H9 (cell line): ENCODE results near the gene SERPINB13. TPM values are rescaled to one million over a fixed set of nuclear protein-coding genes. Genes with fewer than 3 reads are reported as not detected.

Source experiments
- DNase-seq: peaks from one replicate; pipeline ENCODE4 v3.0.0-alpha.2; 2017
- H2AFZ ChIP-seq: one replicate; pipeline ENCODE4 v1.6.1; 2013; ENCODE audit warnings: mild to moderate bottlenecking, low read length, control low read depth, moderate library complexity
- H2AK5ac ChIP-seq: 2 replicates; pipeline ENCODE4 v1.6.1; 2013; ENCODE audit warnings: low read length, control low read depth, mixed read lengths; ENCODE audit not compliant: insufficient read length
- H2BK120ac ChIP-seq: one replicate; pipeline ENCODE4 v1.6.1; 2013; ENCODE audit warnings: low read depth, mild to moderate bottlenecking, low read length, control low read depth, inconsistent platforms; ENCODE audit not compliant: poor library complexity, severe bottlenecking
- H2BK12ac ChIP-seq: 2 replicates; pipeline ENCODE4 v1.6.1; 2013; ENCODE audit warnings: low read length, control low read depth, mixed read lengths, low read depth; ENCODE audit not compliant: insufficient read length
- H2BK15ac ChIP-seq: 2 replicates; pipeline ENCODE4 v1.6.1; 2013; ENCODE audit warnings: low read depth, low read length, control low read depth
- H2BK20ac ChIP-seq: one replicate; pipeline ENCODE4 v1.6.1; 2013; ENCODE audit warnings: low read depth, mild to moderate bottlenecking, low read length, control low read depth, inconsistent platforms; ENCODE audit not compliant: poor library complexity, severe bottlenecking
- H2BK5ac ChIP-seq: 2 replicates; pipeline ENCODE4 v1.6.1; 2013; ENCODE audit warnings: low read length, control low read depth, mixed read lengths; ENCODE audit not compliant: insufficient read length
- H3K14ac ChIP-seq: 2 replicates; pipeline ENCODE4 v1.6.1; 2013; ENCODE audit warnings: low read length, control low read depth; ENCODE audit not compliant: insufficient read depth
- H3K18ac ChIP-seq: 2 replicates; pipeline ENCODE4 v1.6.1; 2013; ENCODE audit warnings: low read depth, mild to moderate bottlenecking, mixed read lengths, low read length, control low read depth; ENCODE audit not compliant: insufficient read length
- H3K23ac ChIP-seq: 2 replicates; pipeline ENCODE4 v1.6.1; 2013; ENCODE audit warnings: low read length, control low read depth, mixed read lengths, low read depth; ENCODE audit not compliant: insufficient read length
- H3K23me2 ChIP-seq: 2 replicates; pipeline ENCODE4 v1.6.1; 2013; ENCODE audit warnings: low read depth, mild to moderate bottlenecking, mixed read lengths, low read length, control low read depth; ENCODE audit not compliant: insufficient read length, poor library complexity, severe bottlenecking
- H3K27ac ChIP-seq: 2 replicates; pipeline ENCODE4 v1.5.1; 2013; ENCODE audit warnings: low read length, control low read depth, mixed read lengths, low read depth; ENCODE audit not compliant: insufficient read length
- H3K27me3 ChIP-seq: 2 replicates; pipeline ENCODE4 v1.6.1; 2013; ENCODE audit warnings: low read length, control low read depth, inconsistent platforms; ENCODE audit not compliant: insufficient read depth
- H3K4ac ChIP-seq: 2 replicates; pipeline ENCODE4 v1.6.1; 2013; ENCODE audit warnings: low read depth, mild to moderate bottlenecking, control low read depth, inconsistent platforms, low read length, moderate library complexity
- H3K4me1 ChIP-seq: 2 replicates; pipeline ENCODE4 v1.6.1; 2013; ENCODE audit warnings: low read length, control low read depth, inconsistent platforms; ENCODE audit not compliant: insufficient read depth
- H3K4me2 ChIP-seq: 2 replicates; pipeline ENCODE4 v1.6.1; 2013; ENCODE audit warnings: low read length, control low read depth, mixed read lengths; ENCODE audit not compliant: insufficient read length, insufficient read depth
- H3K56ac ChIP-seq: 2 replicates; pipeline ENCODE4 v1.6.1; 2013; ENCODE audit warnings: low read depth, mild to moderate bottlenecking, mixed read lengths, low read length, control low read depth; ENCODE audit not compliant: insufficient read length
- H3K79me1 ChIP-seq: 2 replicates; pipeline ENCODE4 v1.6.1; 2013; ENCODE audit warnings: low read depth, mild to moderate bottlenecking, moderate library complexity, low read length, control low read depth, inconsistent platforms; ENCODE audit not compliant: insufficient read depth, poor library complexity, severe bottlenecking
- H3K79me2 ChIP-seq: 2 replicates; pipeline ENCODE4 v1.6.1; 2013; ENCODE audit warnings: low read length, control low read depth, inconsistent platforms; ENCODE audit not compliant: insufficient read depth
- H3K9ac ChIP-seq: 2 replicates; pipeline ENCODE4 v1.6.1; 2013; ENCODE audit warnings: low read length, control low read depth, mixed read lengths; ENCODE audit not compliant: insufficient read length; ENCODE audit errors: extremely low read depth
- H3K9me3 ChIP-seq: one replicate; pipeline ENCODE4 v1.6.1; 2013; ENCODE audit warnings: low read depth, low read length, inconsistent platforms; ENCODE audit not compliant: control insufficient read depth
- H3T11ph ChIP-seq: one replicate; pipeline ENCODE4 v1.6.1; 2013; ENCODE audit warnings: mild to moderate bottlenecking, low read length, control low read depth, inconsistent platforms
- H4K20me1 ChIP-seq: one replicate; pipeline ENCODE4 v1.6.1; 2013; ENCODE audit not compliant: control insufficient read depth, insufficient read length, insufficient read depth
- H4K5ac ChIP-seq: 2 replicates; pipeline ENCODE4 v1.6.1; 2013; ENCODE audit warnings: low read depth, mild to moderate bottlenecking, mixed read lengths, low read length, control low read depth; ENCODE audit not compliant: insufficient read length
- H4K8ac ChIP-seq: replicated peaks from 2 replicates; pipeline ENCODE4 v1.6.1; 2013; ENCODE audit warnings: low read length, control low read depth, mixed read lengths, low read depth; ENCODE audit not compliant: insufficient read length
- H4K91ac ChIP-seq: 2 replicates; pipeline ENCODE4 v1.6.1; 2013; ENCODE audit warnings: low read depth, mild to moderate bottlenecking, moderate library complexity, mixed read lengths, low read length, control low read depth; ENCODE audit not compliant: insufficient read length
- H3K27ac Mint-ChIP-seq, 3 experiments: 2 replicates in 2 of 3; 3 replicates in 1 of 3; pipeline ENCODE4 v1.8.0; 2020 to 2021; ENCODE audit warnings: mixed read lengths in 3 of 3, mild to moderate bottlenecking in 1 of 3, moderate library complexity in 1 of 3
- H3K27me3 Mint-ChIP-seq: 2 replicates; pipeline ENCODE4 v1.8.0; 2021; ENCODE audit warnings: low read depth, mild to moderate bottlenecking, moderate library complexity, mixed read lengths
- H3K36me3 Mint-ChIP-seq, 3 experiments: 2 replicates in 2 of 3; 3 replicates in 1 of 3; pipeline ENCODE4 v1.8.0; 2020 to 2021; ENCODE audit warnings: low read depth in 3 of 3, mixed read lengths in 3 of 3; ENCODE audit not compliant: insufficient read depth in 1 of 3
- H3K4me1 Mint-ChIP-seq, 2 experiments: 2 replicates each; pipeline ENCODE4 v1.8.0; 2020; ENCODE audit warnings: mixed read lengths in 2 of 2
- H3K4me3 Mint-ChIP-seq, 2 experiments: 2 replicates in 1 of 2; 3 replicates in 1 of 2; pipeline ENCODE4 v1.8.0; 2020 to 2021; ENCODE audit warnings: mild to moderate bottlenecking in 2 of 2, mixed read lengths in 2 of 2, moderate library complexity in 1 of 2
- H3K9me3 Mint-ChIP-seq, 2 experiments: 2 replicates in 1 of 2; 3 replicates in 1 of 2; pipeline ENCODE4 v1.8.0; 2020; ENCODE audit warnings: mild to moderate bottlenecking in 2 of 2, mixed read lengths in 2 of 2, moderate library complexity in 1 of 2
- CTCF ChIP-seq: fragments of 200-600 bp; sonication (generic); conservative IDR thresholded peaks from 3 replicates; pipeline ENCODE4 v1.8.0; 2021; ENCODE audit warnings: antibody characterized with exemption, mild to moderate bottlenecking
- WGBS: extraction: QIAGEN DNeasy Blood & Tissue Kit; methylation state at CpG from one replicate; pipeline ENCODE4 v1.1.7; 2013; ENCODE audit warnings: missing lambda C conversion rate, low lambda C conversion rate, mixed read lengths; ENCODE audit not compliant: insufficient read length; ENCODE audit errors: extremely low coverage; 5-methylcytosine and 5-hydroxymethylcytosine counted together
- total RNA-seq: library from RNA; stranded (reverse); gene quantifications from 2 replicates; pipeline ENCODE4 v1.2.1, GENCODE V29; 2021

Gene SERPINB13
- total RNA-seq, 1 experiment from 2014 or later, result not detected

DNA sequence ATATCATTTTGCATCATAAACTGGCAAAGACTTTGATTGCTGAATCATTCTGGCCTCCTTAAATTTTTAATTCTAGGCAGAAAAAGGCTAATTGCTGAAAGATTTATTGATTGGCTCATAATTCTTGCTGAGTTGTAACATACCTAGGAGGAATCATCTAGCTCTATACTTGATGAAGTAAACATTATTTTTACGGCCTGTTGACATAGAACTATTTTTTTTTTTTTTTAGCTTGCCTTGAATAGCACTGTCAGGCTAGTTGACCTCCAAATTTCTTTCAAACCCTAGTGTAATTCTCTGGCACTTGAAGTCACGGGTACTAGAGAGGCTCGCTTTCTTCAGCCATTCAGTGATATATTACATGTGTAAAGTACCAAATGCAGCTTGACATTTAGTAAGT lies 42.1 kb upstream of the SERPINB13 start:
- Histone ChIP-seq H3K4me2 (no peak overlapping the region), H3K23ac (no peak overlapping the region), H3K4ac (no peak overlapping the region), H3K4me1 (no peaks in the 10 kb centered on the region), H3K27ac (no peak overlapping the region), H3K9me3 (no peaks in the 10 kb centered on the region), H3K56ac (no peak overlapping the region), H2BK15ac (no peak overlapping the region), H2AFZ (no peak overlapping the region), H3K9ac (no peak overlapping the region), H3K27me3 (no peaks in the 10 kb centered on the region), H3K23me2 (no peaks in the 10 kb centered on the region), H3K79me2 (no peaks in the 10 kb centered on the region), H2BK120ac (no peak overlapping the region), H4K91ac (no peak overlapping the region), H3K79me1 (no peaks in the 10 kb centered on the region), H4K8ac (no peak overlapping the region), H3K14ac (no peak overlapping the region), H4K20me1 (no peaks in the 10 kb centered on the region), H4K5ac (no peak overlapping the region), H3T11ph (no peak overlapping the region), H2AK5ac (no peak overlapping the region), H2BK12ac (no peak overlapping the region), H2BK20ac (no peak overlapping the region), H3K18ac (no peak overlapping the region), H2BK5ac (no peak overlapping the region)
- Mint-ChIP-seq H3K4me1 (peaks cover 8 to 9% of the 10 kb centered on the region in 2 experiments), H3K27ac (no peak overlapping the region), H3K27me3 (no peaks in the 10 kb centered on the region), H3K4me3 (no peak overlapping the region), H3K36me3 (no peaks in the 10 kb centered on the region), H3K9me3 (no peaks in the 10 kb centered on the region)
- no peak for TF ChIP-seq CTCF
- no peak for DNase-seq
- no CpG with 5 or more reads among the region's 3 CpGs for WGBS
